ENCODE measurements around the gene GPLD1. TPM values are rescaled to one million over a fixed set of nuclear protein-coding genes. Genes with fewer than 3 reads are reported as not detected.

The GPLD1 gene
- total RNA-seq, 1 donor from 2014 or later = 3.6 TPM

- no peaks in the 10 kb centered on the region for H3K4me1 ChIP-seq
- DNase-seq (peak; percentile 83), ATAC-seq (peak; percentile 96 to 98)
- H3K9me3 ChIP-seq = no peaks in the 10 kb centered on the region
- intact Hi-C loops (cut with DNase I) = no loop called here
- H3K4me3 ChIP-seq = no peak overlapping the region
- peaks cover 6% of the 10 kb centered on the region for H3K36me3 ChIP-seq
- H3K27ac ChIP-seq = peak overlapping the region; percentile 54
- no peaks in the 10 kb centered on the region for H3K27me3 ChIP-seq (ENCODE audit: low read depth)
- TF ChIP-seq CTCF (IDR thresholded peaks at IDR 0.05) = no peak
These were observed 15.5 kb upstream of the GPLD1 start for GRCh38 chr6:24504649-24505586.

- no peaks in the 10 kb centered on the region for H3K4me1 ChIP-seq
These were observed 14.9 kb upstream of the GPLD1 start for GRCh38 chr6:24504287-24504648.

GRCh38 chr6:24501914-24502313 is 12.5 kb upstream of the GPLD1 start:
- DNase-seq (no peak), ATAC-seq (no peak)
- Histone ChIP-seq H3K9me3 (no peaks in the 10 kb centered on the region), H3K4me1 (no peaks in the 10 kb centered on the region), H3K4me3 (no peak overlapping the region), H3K36me3 (peaks cover 6% of the 10 kb centered on the region), H3K27me3 (ENCODE audit: low read depth) (no peaks in the 10 kb centered on the region), H3K27ac (no peak overlapping the region)
- TF ChIP-seq CTCF (IDR thresholded peaks at IDR 0.05) = no peak
- intact Hi-C loops (cut with DNase I) = no loop called here

More at GRCh38 chr6:24504287-24504648, 14.9 kb upstream of the GPLD1 start:
- no peaks in the 10 kb centered on the region for H3K27me3 ChIP-seq (ENCODE audit: low read depth)
- H3K4me3 ChIP-seq = no peak overlapping the region
- peak; percentile 37 to 44 for ATAC-seq
- intact Hi-C loops (cut with DNase I) = no loop called here
- no peak for DNase-seq
- peak overlapping the region; percentile 54 for H3K27ac ChIP-seq
- no peaks in the 10 kb centered on the region for H3K9me3 ChIP-seq
- peaks cover 6% of the 10 kb centered on the region for H3K36me3 ChIP-seq
- no peak for TF ChIP-seq CTCF (IDR thresholded peaks at IDR 0.05)

GRCh38 chr6:24501374-24501773 is 12.0 kb upstream of the GPLD1 start:
- Histone ChIP-seq H3K27me3 (ENCODE audit: low read depth) (no peaks in the 10 kb centered on the region), H3K9me3 (no peaks in the 10 kb centered on the region), H3K4me1 (no peaks in the 10 kb centered on the region), H3K36me3 (peaks cover 6% of the 10 kb centered on the region), H3K4me3 (no peak overlapping the region), H3K27ac (no peak overlapping the region)
- DNase-seq (no peak), ATAC-seq (no peak)
- intact Hi-C loops (cut with DNase I) = no loop called here
- no peak for TF ChIP-seq CTCF (IDR thresholded peaks at IDR 0.05)

GRCh38 chr6:24500683-24501082 is 11.3 kb upstream of the GPLD1 start:
- Histone ChIP-seq H3K27me3 (ENCODE audit: low read depth) (no peaks in the 10 kb centered on the region), H3K4me3 (no peak overlapping the region), H3K36me3 (peaks cover 6% of the 10 kb centered on the region), H3K27ac (no peak overlapping the region), H3K9me3 (no peaks in the 10 kb centered on the region), H3K4me1 (no peaks in the 10 kb centered on the region)
- ATAC-seq (no peak), DNase-seq (no peak)
- no peak for TF ChIP-seq CTCF (IDR thresholded peaks at IDR 0.05)
- intact Hi-C loops (cut with DNase I) = no loop called here

Data from lower lobe of right lung (tissue), 2 donors.